Stimulated activated CD4-positive, alpha-beta T cell treated with anti-CD3 and anti-CD28 coated beads, Interleukin-1b, Interleukin-23, amount 100 ng/mL, for 48 hours (primary cell): ENCODE data around the gene RPLP1.

Experiments used
- DNase-seq: peaks from one replicate; pipeline ENCODE4 v3.0.0-alpha.2; 2020

The RPLP1 gene

DNA sequence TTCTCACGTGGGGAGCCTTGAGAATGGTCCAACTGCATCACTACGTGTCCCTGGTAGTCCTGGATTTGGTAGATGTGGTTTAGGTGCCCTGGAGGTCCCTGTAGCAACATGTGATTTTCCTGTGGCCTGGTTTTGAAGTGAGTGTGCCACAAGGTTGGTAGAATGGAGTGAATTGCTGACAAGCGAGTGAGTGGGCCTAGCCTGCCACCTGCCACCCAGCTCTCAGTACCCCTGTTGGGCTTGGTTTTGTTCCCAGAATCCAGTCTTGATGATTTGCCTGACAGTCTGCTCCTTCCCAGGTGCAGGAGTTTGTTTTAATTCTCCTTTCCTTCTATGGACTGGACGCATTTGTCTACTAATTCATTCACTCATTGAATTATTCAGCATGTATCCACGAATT is 19.4 kb downstream of the RPLP1 start:
- no peak for DNase-seq

DNA sequence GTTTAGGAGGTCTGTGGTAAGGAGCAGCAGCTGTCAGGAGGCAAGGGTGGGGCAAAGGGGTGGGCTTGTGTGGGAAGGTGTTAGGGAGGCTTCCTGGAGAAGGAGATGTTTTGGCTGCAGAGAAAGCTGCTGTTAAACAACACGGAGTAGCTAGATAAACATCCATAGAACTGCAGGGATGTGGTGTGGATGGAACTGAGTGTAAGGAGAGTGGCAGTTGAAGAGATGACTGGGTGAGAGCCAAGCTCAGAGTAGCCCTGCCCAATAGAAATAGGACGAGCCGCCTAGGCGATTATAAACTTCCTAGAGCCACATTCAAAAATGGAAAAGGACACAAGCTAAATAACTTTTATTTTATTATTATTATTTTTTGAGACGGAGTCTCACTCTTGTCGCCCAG is 19.9 kb downstream of the RPLP1 start:
- DNase-seq, result no peak

GRCh38 chr15:69474291-69474690 is 21.7 kb downstream of the RPLP1 start:
- DNase-seq, result no peak

DNA sequence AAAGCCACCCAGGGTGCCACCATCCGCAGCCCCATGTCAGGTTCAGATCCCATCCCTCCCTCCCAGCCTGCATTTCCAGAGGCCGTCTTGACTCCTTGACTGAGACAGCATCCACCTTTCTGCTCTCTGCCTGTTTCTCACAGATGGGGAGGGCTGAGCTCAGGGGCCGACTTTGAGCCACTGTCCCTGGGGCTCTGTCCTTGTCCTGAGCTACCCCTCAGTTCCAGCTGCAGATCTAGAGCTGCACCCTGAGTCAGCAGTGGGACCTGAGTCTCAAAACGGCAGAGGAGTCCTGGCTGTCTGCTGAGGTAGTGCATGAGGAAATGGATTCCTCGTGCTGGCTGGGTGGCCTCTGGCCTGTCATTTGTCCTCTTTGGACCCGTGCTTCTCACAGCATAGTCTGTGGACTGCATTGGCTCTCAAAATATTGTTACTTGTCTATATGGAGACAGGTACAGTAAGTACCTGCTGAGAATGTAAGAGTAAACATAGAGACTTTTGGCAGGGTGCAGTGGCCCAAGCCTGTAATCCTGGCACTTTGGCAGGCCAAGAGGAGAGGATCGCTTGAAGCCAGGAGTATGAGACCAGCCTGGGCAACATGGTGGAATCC is 22.3 kb downstream of the RPLP1 start:
- DNase-seq, result no peak

GRCh38 chr15:69475769-69476358 is 23.2 kb downstream of the RPLP1 start:
- DNase-seq, result peak; percentile 71

DNA sequence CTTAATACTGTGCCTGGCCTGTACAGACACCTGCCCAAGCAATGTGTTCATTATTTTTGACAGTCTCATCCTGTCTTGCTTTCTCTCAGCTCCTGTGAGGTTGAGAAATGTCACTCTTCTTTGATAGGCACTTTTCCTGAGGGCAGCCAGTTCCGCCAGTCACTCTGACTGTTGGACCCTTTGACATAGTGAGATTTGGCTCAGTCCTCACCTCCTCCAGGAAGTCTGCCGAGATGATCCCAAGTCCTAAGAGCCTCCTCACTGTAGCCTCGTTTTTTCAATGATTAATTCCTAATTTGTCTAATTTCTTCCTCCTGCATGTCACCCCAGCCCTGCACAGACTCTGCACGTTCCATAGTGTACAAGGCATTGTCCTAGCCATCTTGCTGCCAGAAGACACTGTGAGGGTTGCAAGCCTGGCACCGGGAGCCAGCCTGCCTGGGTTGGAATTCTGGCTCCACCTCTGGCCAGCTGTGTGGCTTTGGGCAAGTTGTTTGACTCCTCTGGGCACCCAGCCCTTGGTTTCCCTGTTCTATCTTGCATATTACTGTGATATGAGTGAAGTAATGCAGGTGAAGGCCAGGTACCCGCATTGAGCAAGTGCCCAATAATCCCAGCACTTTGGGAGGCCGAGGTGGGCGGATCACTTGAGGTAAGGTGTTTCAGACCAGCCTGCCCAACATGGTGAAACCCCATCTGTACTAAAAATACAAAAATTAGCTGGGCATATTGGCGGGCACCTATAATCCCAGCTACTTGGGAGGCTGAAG is 24.3 kb downstream of the RPLP1 start:
- no peak for DNase-seq

DNA sequence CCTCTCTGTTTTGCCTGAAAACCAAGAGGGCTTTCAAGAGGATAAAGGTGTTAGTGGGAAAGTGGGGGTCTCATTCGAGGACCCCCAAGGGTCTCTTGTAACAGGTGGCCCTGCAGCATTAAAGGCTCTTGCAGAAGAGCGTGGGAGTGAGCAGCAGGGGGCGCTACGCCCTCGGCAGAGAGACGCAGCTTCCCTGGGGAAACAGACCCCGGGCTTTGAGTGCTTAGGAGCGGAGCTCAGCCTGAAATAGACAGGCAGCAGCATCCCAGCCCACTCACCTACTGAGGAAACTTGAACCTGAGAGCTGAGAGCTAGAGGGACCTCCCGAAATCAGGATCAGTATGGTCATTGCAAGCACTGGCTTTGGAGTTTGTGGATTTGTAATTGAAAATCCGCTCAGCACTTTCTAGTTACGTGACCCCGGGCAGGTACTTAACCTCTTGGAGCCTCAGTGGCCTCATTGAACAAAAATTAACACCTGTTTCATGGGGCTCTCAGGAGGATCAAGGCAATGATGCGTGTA is 25.7 kb downstream of the RPLP1 start:
- peak; percentile 37 for DNase-seq

- DNase-seq, result no peak
Observed at GRCh38 chr15:69479081-69479480, 26.5 kb downstream of the RPLP1 start.

DNA sequence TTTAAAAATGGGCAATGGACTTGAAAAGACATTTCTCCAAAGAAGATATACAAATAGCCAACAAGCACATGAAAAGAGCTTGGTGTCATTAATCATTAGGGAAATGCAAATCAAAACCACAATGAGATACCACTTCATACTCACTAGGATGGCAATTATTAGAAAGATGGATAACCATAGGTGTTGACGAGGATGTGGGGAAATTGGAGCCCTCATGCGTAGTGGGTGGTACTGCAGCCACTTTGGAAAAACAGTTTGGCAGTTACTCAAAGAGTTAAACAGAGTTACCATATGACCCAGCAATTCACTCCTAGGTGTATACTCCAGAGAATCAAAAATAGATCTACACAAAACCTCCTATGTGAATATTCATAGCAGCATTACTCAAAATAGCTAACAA is 27.4 kb downstream of the RPLP1 start:
- no peak for DNase-seq

GRCh38 chr15:69480932-69481331 is 28.3 kb downstream of the RPLP1 start:
- DNase-seq, result no peak

GRCh38 chr15:69482686-69483256 is 30.2 kb downstream of the RPLP1 start:
- no peak for DNase-seq

DNA sequence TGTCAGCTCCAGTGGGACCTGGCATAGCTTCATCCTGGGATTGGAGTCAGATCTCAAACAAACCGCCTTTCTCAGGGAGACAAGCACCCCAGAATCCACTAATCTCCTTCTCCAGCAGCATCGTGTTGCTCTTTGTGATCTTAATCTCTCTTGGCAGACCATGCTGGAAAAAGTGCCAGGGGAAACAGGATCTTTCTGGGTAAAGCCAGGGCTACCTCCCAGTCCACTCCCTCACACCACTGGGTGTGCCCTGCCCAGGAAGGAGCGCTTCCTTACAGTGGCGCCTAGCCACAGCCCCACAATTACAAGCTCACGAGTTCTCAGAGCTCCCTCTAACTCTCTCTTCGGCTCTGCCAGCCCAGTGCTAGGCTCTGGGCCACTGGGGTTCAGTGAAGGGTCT is 32.2 kb downstream of the RPLP1 start:
- no peak for DNase-seq

GRCh38 chr15:69486481-69487110 is 34.0 kb downstream of the RPLP1 start:
- DNase-seq, result no peak

- DNase-seq, result no peak
Observed at GRCh38 chr15:69489073-69489571, 36.5 kb downstream of the RPLP1 start.

DNA sequence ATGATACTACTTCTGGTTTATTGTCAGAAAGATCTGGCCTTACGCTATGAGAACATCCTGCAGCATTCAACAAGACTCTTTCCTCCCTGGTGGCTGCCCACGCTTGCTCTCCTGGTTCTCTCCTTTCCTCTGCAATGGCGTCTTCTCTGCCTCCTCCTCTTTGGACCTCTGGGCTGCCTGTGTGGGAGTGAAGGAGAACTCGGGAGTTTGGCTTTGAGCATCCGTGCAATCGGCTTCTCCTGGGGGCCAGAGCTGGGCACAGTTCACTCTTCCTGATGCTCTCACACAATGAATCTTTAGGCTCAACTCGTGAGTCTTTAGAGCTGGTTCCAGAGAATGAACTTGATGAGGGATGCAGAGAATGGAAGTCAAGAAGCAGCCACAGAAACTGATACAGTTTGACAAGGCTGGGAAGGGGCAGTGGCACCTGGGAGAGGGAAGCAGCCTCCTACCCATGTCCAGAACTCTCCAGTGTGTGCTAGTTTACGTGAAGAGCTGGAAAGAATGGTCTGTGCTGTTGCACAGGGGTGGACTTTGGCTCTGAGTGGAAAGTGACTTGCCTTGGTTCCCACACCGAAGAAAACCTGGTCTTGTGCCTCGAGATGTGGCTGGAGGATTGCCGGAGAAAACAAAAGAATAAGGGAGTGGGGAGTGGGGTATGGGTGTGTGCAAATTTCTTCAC is 37.9 kb downstream of the RPLP1 start:
- DNase-seq, result no peak

DNA sequence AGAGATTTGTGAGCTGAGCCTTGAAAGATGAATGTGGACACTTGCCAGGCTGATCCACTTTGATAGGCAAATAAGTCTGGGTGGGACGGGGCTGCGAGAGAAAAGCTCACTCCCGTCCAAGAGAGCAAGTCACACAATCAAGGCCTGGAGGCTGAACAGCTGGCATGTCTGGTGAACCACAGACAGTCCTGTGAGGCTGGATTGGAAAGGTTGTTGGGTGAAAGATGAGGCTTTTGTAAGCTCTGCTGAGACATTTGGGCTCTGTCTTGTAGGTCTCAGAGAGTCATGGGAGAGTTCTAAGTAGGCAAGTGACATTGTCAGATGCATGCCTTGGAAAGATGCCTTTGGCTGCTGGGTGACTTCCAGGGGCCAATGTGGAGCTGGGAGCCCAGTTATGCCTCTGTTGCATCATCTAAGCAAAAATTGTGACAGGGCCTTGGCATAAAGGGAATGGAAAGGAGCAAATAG is 38.5 kb downstream of the RPLP1 start:
- DNase-seq, result no peak

- no peak for DNase-seq
Observed at GRCh38 chr15:69493406-69493805, 40.8 kb downstream of the RPLP1 start.

- no peak for DNase-seq
Observed at GRCh38 chr15:69496001-69496400, 43.4 kb downstream of the RPLP1 start.

GRCh38 chr15:69497076-69497475 is 44.5 kb downstream of the RPLP1 start:
- DNase-seq, result no peak

GRCh38 chr15:69497667-69498066 is 45.0 kb downstream of the RPLP1 start:
- DNase-seq, result no peak

DNA sequence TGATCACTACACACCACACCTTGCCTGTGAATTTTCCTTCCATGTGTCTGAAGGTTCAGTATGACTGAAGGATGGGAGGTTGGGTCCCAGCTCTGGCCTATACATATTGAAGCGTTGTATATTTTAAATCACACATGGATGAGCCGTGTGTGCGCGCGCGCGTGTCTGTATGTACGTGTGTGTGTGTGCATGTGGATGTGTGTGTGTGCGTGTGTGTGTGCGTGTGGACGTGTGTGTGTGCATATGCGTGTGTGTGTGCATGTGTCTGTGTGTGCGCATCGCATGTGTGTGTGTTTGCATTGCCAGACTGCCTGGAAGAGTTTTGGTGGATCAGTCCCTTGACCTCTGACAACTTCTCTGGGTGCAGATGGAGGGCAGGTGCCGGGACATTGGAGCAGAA is 45.7 kb downstream of the RPLP1 start:
- DNase-seq, result no peak

DNA sequence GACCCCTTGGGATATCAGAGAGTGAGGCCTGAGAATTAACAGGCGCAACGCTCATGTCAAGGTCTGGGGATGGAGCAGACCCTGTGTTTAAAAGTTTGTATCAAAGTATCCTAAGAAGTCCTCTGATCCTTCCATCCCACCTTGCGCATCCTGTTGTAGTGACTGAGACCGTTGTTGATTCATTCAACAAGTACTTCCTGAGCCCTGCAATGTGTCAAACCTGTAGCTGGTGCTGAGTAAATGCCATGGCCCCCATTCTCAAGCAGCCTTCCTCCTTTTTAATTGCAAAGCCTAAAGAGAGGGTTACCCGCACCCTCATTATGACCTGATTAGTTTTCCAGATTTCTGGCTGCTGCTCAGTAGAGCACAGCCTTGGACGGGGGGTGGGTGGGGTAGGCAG is 46.4 kb downstream of the RPLP1 start:
- DNase-seq, result no peak
